SIG-M5 treated with dmso at 0.1 percent for 504 hours (cell line): ENCODE measurements around the gene GH1.
"Not testable (repeated sequence)": the region's sequence is repeated elsewhere in the genome, so short reads cannot be mapped to it uniquely, and the experiment has no call there.

Experiments used
- DNase-seq: peaks from one replicate; lab custom pipeline; 2025; ENCODE audit not compliant: unreplicated experiment; lab: John Stamatoyannopoulos, UW

GH1 gene

DNA sequence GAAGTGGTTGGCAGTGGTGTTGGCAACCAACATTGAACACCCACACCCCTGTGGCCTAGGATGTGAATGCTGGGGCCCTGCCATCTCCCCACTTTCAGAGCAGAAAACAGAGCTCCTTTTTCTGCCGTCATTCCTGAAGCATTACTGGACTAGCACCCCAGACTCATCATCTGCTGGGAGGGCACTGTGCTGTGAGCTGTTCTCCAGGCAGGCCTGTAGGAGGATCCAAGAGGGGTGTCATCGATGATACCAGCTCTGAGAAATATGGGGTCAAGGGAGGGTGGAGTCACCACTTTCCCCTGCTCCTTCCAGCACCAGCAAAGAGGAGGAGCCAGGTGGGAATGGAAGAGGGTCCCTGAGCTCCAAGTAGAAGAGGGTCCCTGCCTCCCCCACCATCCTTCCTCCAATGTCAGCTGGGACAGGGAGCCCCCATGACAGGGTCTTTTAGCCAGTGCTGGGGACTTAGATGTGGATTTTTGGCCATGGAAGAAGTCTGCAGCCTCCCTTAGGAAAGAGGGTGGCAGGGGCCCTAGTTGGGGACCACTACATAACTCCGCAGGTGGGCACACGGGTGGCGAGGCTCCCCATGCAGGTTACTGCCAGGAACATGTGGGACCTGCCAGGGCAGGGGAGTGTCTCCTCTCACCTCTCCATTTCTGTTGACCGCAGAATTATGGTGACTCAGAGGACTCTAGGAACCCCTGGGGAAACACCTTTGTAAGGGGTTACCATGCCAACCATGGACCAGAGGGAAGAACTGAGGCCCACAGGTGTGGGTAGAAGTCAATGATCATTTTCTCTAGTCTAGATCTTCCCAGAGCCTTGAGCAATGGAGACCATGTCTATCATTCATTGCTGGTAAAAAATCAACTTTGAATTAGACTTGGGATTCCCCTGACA is 19.5 kb downstream of the GH1 start:
- not testable (repeated sequence) for DNase-seq

DNA sequence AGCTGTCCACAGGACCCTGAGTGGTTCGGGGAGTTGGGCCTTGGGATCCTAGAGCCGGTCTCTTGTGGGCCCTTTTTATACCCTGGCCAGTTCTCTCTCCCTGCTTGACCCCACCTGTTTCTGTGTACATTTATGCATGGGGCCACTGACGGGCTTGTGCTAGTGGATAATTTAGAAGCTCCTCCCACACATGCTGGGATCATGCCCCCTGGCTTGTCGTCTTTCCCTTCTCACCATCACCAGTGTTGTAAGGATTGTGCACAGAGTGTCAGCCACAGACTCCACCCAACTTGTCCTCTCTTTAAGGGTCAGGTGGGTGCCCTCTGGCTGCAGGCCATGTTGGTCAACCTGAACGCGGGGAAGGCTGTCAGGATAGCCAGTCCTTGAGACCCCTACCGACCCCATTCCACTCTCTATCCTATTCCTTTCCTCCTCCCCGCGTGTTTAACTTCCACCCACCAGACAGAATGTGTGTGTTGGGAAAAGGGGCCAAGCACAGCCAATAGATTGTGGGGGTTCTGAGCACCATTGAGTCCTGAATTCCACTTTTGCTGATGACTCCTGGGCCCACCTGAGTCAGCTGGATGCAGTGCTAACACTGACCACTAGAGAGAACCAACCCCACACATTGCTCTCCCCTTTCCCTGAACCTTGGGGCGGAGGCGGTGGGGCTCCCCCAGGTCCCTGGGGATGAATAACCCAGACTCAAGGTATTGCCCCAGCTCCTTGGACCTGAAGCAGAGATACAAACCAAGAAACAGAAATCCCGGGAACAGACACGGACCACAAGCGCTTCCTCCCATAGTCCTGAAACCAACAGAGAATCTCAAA is 21.9 kb downstream of the GH1 start, which contains the start of gene CSH1:
Gene CSH1 (minus strand): TSS at position 51 of the 831 bp plus-strand sequence. CDS start 63 bp downstream, outside the sequence.
- not testable (repeated sequence) for DNase-seq

DNA sequence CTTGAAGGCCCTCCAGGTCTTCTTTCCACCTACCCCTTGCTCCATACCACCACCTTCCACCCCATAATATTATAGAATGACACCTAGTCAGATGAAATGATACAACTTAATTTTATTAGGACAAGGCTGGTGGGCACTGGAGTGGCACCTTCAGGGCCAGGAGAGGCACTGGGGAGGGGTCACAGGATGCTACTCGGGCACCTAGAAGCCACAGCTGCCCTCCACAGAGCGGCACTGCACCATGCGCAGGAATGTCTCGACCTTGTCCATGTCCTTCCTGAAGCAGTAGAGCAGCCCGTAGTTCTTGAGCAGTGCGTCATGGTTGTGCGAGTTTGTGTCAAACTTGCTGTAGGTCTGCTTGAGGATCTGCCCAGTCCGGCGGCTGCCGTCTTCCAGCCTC is 23.8 kb downstream of the GH1 start:
- not testable (repeated sequence) for DNase-seq

DNA sequence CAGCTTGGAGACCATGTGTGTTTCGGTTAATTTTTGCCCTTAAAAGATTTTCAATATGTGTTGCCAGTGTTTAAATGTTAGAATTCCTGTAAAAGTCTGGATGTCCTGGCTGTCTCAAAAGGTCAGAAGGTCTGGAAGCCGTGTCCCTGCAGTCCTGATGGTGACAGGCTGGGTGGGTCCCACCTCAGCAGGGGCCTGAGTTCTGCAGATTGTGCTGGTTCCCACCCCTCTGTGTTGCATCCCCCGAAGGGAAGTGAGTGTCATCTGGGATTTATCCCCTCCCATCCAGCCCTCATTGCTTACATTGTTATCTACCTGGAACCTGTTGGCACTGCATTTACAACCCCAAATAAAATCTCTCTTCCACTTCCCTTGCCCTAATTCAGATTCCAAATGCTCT is 24.6 kb downstream of the GH1 start:
- DNase-seq, result not testable (repeated sequence)

DNA sequence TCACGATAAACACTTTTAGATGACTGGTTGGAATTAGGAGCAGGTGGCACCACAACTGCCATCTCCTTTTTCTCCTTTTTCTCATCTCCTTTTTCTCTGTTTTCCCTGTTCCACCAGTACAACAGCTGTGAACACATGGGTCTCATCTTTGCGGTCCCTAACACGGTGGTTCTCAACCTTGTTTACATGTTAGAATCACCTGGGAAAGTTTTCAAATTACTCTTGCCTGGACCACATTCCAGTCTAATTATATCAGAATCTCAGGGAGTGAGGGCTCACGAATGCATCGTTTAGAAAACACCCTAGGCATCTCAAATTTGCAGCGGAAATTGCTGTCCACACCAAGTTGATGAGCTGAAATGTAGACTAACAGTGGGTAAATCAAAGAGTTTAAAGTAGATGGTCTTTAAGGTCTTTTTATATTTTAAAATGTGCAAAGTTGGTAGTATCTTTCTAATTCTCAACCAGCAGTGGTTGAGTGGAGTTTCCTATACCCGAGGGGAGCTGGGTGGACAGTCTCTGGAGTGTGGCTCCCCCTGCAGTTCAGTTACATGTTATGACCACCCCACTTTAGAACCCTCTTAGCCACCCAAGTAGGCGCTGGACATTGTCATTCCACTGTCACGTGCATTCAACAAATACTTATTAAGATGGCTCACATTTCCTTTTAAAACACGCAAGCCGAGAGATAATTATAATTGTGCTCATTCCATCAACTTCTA is 26.2 kb downstream of the GH1 start:
- DNase-seq, result not testable (repeated sequence)

DNA sequence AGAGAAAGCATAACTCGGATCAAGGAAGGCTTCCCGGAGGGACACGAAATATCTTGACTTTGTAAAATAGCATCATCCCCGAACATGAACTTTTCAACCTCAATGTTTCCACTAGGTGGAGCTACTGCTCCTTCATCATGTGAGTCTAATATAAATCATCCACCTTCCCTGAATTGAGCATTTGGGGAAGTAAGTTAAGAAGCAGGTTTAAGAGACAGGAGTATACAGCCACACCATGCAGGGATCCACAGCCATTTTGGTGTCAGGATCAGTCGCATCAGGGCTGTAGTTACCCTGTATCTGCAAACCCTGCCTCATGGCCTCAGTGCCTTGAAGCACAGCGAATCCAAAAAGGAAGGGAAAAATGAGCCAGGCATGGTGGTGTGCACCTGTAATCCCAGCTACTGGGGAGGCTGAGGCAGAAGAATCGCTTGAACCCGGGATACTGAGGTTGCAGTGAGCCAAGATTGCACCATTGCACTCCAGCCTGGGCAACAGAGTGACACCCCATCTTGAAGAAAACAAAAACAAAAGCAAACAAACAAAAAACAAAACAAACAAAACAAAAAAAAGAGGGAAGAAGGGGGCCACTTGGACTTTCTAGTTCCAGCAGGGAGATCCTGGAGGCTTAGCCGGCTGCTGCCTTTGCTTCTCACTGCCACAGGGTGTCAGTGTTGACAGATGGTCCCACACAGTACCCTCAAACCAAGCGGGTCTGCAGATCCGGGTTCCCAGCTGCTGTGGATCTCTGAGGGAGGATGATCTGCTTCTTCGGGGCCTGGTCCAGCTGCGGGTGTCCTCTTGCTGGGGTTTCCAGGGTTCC is 29.4 kb downstream of the GH1 start:
- peak; percentile 44 for DNase-seq

DNA sequence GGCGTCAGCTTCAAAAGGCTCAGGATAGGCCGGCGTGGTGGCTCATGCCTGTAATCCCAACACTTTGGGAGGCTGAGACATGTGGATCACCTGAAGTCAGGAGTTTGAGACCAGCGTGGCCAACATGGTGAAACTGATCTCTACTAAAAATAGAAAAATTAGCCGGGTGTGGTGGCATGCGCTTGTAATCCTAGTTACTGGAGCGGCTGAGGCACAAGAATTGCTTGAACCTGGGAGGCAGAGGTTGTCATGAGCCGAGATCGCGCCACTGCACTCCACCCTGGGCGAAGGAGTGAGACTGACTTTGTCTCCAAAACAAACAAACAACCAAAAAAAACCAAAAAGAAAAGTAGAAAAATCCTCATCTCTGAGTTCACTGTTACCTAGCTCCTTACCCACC is 33.5 kb downstream of the GH1 start:
- DNase-seq, result not testable (repeated sequence)

DNA sequence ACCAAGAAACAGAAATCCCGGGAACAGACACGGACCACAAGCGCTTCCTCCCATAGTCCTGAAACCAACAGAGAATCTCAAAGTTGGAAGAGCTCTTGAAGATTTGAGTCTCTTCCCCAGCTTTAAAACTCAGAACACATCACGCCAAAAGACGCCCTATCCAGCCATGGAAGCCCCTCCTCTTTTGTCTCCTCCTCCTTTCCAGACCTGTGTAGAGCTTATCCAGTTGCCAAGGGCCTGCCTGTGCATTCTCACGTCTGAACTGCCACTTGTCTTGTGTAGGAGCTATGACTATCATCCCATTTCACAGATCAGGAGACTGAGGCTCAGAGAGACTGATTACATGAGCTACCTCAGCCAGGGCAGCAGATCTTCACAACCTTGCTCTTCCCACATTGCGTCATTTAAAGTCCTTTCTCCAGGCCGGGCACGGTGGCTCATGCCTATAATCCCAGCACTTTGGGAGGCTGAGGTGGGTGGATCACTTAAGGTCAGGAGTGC is 36.0 kb downstream of the GH1 start:
- not testable (repeated sequence) for DNase-seq

DNA sequence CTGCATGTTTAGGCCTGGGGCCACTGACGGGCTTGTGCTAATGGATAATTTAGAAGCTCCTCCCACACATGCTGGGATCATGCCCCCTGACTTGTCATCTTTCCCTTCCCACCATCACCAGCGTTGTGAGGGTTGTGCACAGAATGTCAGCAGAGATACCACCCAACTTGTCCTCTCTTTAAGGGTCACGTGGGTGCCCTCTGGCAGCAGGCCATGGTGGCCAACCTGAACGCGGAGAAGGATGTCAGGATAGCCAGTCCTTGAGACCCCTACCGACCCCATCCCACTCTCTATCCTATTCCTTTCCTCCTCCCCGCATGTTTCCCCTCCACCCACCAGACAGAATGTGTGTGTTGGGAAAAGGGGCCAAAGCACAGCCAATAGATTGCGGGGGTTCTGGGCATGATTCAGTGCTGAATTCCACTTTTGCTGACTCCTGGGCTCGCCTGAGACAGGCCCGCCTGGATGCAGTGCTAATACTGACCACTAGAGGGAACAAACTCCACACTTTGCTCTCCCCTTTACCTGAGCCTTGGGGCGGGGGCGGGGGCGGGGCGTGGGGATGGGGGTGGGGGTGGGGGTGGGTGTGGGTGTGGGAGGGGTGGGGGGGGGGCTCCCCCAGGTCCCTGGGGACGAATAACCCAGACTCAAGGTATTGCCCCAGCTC is 36.6 kb downstream of the GH1 start, which contains the start of gene GH2:
Gene GH2 (minus strand): TSS at position 10 of the 667 bp plus-strand sequence. CDS start 143 bp downstream, outside the sequence.
- peak; percentile 58 for DNase-seq

DNA sequence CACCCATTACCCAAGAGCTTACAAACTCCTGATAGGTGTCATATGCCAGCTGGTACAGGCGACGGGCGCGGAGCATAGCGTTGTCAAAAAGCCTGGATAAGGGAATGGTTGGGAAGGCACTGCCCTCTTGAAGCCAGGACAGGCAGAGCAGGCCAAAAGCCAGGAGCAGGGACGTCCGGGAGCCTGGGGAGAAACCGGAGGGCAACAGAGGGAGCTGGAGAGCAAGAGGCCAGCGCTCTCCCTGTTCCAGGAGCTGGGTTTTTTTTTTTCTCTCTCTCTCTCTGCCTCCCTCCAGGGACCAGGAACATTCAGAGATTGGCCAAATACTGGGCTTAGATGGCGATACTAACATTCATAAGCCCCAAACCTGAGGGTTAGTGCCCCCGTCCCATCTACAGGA is 37.3 kb downstream of the GH1 start:
- not testable (repeated sequence) for DNase-seq

DNA sequence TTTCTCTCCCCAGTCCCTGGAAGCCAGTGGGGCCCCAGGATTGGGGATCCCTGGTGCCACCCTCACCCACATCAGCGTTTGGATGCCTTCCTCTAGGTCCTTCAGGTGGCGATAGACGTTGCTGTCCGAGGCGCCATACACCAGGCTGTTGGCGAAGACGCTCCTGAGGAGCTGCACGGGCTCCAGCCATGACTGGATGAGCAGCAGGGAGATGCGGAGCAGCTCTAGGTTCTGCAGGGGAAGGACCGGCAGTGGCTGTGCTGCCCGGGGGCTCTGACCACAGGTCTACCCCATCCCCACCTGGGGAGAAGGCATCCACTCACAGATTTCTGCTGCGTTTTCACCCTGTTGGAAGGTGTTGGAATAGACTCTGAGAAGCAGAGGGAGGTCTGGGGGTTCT is 37.9 kb downstream of the GH1 start:
- DNase-seq, result no peak

DNA sequence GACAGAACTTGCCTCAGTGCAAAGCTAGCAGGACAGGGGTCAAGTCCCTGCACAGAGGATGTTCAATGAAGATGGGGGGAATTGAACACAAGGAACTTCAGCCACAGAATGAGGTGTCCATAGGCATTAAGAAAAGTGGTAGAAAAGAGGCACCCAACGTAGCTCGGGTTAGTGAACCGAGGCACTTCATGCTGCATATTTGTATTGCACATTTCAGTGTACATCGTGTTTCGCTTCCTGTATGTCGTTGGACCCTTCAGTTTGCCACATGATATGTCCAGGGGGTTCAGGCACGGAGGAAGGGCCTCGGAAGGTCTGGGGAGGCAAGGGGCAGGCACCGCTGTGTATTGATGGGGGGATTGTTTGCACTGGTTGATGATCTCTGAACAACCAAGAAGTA is 40.2 kb downstream of the GH1 start:
- not testable (repeated sequence) for DNase-seq

DNA sequence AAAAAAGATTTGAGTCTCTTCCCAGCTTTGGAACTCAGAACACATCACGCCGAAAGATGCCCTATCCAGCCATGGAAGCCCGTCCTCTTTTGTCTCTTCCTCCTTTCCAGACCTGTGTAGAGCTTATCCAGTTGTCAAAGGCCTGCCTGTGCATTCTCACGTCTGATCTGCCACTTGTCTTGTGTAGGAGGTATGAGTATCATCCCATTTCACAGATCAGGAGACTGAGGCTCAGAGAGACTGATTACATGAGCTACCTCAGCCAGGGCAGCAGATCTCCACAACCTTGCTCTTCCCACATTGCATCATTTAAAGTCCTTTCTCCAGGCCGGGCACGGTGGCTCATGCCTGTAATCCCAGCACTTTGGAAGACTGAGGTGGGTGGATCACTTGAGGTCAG is 43.9 kb downstream of the GH1 start:
- not testable (repeated sequence) for DNase-seq

DNA sequence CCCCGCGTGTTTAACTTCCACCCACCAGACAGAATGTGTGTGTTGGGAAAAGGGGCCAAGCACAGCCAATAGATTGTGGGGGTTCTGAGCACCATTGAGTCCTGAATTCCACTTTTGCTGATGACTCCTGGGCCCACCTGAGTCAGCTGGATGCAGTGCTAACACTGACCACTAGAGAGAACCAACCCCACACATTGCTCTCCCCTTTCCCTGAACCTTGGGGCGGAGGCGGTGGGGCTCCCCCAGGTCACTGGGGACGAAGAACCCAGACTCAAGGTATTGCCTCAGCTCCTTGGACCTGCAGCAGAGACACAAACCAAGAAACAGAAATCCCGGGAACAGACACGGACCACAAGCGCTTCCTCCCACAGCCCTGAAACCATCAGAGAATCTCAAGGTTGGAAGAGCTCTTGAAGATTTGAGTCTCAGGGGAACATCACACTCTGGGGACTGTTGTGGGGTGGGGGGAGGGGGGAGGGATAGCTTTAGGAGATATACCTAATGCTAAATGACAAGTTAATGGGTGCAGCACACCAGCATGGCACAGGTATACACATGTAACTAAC is 44.5 kb downstream of the GH1 start:
- not testable (repeated sequence) for DNase-seq

DNA sequence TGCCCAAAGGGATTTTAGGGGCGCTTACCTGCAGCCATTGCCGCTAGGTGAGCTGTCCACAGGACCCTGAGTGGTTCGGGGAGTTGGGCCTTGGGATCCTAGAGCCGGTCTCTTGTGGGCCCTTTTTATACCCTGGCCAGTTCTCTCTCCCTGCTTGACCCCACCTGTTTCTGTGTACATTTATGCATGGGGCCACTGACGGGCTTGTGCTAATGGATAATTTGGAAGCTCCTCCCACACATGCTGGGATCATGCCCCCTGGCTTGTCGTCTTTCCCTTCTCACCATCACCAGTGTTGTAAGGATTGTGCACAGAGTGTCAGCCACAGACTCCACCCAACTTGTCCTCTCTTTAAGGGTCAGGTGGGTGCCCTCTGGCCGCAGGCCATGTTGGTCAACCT is 45.1 kb downstream of the GH1 start, which contains the start of gene CSH2:
Gene CSH2 (minus strand): TSS at position 101 of the 400 bp plus-strand sequence. CDS start 63 bp downstream, at position 38.
- DNase-seq, result not testable (repeated sequence)

DNA sequence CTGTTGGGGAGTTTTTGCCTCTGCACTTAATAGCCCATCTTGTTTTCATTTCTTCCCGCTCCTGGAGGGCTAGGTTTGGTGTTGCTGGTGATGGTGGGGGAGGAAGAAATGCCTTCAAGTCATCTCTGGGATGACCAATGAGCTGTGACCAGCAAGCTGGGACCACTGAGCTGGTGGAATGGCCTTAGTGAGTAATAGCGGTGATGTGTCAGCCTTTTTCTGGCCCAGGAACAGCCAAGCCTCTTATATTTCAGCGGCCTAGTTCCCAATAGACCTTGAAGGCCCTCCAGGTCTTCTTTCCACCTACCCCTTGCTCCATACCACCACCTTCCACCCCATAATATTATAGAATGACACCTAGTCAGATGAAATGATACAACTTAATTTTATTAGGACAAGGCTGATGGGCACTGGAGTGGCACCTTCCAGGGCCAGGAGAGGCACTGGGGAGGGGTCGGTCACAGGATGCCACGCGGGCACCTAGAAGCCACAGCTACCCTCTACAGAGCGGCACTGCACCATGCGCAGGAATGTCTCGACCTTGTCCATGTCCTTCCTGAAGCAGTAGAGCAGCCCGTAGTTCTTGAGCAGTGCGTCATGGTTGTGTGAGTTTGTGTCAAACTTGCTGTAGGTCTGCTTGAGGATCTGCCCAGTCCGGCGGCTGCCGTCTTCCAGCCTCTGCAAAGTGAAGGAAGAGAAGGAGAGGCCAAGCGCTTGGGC is 46.8 kb downstream of the GH1 start:
- not testable (repeated sequence) for DNase-seq

DNA sequence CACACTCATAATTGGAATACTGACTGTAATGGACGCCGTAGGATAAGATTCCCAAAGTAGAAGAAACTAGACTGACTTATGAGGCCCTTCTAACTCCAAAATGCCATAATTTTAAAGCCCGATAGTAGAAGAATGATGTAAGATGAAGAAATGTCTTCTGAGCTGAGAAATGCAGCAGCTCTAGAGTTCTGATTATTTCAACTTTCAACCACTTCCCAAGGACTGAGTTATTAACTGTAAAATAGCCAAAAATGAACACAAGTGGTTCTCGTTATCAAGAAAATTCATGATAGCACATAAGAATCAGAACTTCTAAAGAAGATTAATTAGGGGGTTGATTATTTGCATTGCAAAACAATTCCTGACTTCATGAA is 48.4 kb downstream of the GH1 start:
- not testable (repeated sequence) for DNase-seq
